Prostate gland (tissue), 2 donors: ENCODE data around the gene NCOA5. TPM values are rescaled to one million over a fixed set of nuclear protein-coding genes. Genes with fewer than 3 reads are reported as not detected.

ENCODE experiments used
- DNase-seq: peaks from one replicate; pipeline ENCODE4 v3.0.0-alpha.2; 2019; ENCODE audit warnings: low spot score
- H3K27ac ChIP-seq, 2 donors: fragments of 200-600 bp; sonication (generic); 2 replicates each; pipeline ENCODE4 v1.5.1; 2017 to 2019
- H3K27me3 ChIP-seq: fragments of 200-600 bp; sonication (generic); replicated peaks from 2 replicates; pipeline ENCODE4 v1.5.1; 2019; ENCODE audit not compliant: insufficient read depth
- H3K36me3 ChIP-seq, 2 donors: fragments of 200-600 bp; sonication (generic); 1 replicate in 1 of 2; 2 replicates in 1 of 2; pipeline versions ENCODE4 v1.5.1 to v1.8.1; 2017 to 2019
- H3K4me1 ChIP-seq: fragments of 200-600 bp; sonication (generic); replicated peaks from 2 replicates; pipeline ENCODE4 v1.5.1; 2019
- H3K4me3 ChIP-seq, 2 donors: fragments of 200-600 bp; sonication (generic); 2 replicates each; pipeline ENCODE4 v1.5.1; 2017 to 2019
- H3K9me3 ChIP-seq: fragments of 200-600 bp; sonication (generic); 2 replicates; pipeline ENCODE4 v1.5.1; 2017
- POLR2A ChIP-seq: fragments of 450-650 bp; IDR thresholded peaks from one replicate; pipeline ENCODE4 v1.6.1; 2016; ENCODE audit warnings: antibody characterized with exemption, mild to moderate bottlenecking
- POLR2AphosphoS5 ChIP-seq: sonication (generic); formaldehyde crosslinking; IDR thresholded peaks from one replicate; pipeline ENCODE4 v1.6.1; 2017; ENCODE audit warnings: antibody characterized with exemption
- WGBS: methylation state at CpG from one replicate; pipeline ENCODE4 v1.1.5; 2018; 5-methylcytosine and 5-hydroxymethylcytosine counted together
- intact Hi-C: fragments of 100-400 bp; cut with DNase I; formaldehyde crosslinking; loops from one replicate; pipeline ENCODE4 v1.14.2; 2022
- total RNA-seq, 2 donors: library from RNA; depleted of rRNA; stranded (reverse); fragments of >200 nt; gene quantifications; one replicate each; pipeline ENCODE4 v1.1.0, GENCODE V29; 2016
- TF ChIP-seq, protein P1 (sequence below), 4 experiments: fragments of 200-600 bp in 2 of 4; fragments of 450-650 bp in 2 of 4; sonication (generic) in 2 of 4; IDR thresholded peaks; 1 replicate in 3 of 4; 2 replicates in 1 of 4; pipeline ENCODE4 v1.5.1; 2016 to 2019; ENCODE audit warnings: antibody characterized with exemption in 4 of 4, mild to moderate bottlenecking in 2 of 4, moderate library complexity in 2 of 4

The NCOA5 gene
- total RNA-seq, 2 donors from 2014 or later: 41.0 to 50.6 TPM

DNA sequence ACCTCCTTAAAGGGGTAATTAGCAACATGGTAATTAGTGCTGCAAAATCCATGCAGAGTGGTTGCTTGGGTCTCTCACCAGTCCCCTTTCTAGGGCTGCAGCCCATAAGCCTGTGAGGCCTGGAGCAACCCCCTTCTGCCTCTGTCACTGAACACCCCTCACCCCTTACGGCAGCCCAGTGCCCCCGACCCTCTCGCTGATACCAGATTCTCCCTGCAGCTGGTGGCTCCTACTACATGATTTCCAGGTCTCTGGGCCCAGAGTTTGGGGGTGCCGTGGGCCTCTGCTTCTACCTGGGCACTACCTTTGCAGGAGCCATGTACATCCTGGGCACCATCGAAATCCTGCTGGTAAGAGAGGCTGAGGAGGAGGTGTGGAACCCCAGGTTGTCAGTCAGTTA lies 52.7 kb downstream of the NCOA5 start:
- TF ChIP-seq POLR2A (no peak), POLR2AphosphoS5 (no peak)
- TF ChIP-seq, protein P1, sequence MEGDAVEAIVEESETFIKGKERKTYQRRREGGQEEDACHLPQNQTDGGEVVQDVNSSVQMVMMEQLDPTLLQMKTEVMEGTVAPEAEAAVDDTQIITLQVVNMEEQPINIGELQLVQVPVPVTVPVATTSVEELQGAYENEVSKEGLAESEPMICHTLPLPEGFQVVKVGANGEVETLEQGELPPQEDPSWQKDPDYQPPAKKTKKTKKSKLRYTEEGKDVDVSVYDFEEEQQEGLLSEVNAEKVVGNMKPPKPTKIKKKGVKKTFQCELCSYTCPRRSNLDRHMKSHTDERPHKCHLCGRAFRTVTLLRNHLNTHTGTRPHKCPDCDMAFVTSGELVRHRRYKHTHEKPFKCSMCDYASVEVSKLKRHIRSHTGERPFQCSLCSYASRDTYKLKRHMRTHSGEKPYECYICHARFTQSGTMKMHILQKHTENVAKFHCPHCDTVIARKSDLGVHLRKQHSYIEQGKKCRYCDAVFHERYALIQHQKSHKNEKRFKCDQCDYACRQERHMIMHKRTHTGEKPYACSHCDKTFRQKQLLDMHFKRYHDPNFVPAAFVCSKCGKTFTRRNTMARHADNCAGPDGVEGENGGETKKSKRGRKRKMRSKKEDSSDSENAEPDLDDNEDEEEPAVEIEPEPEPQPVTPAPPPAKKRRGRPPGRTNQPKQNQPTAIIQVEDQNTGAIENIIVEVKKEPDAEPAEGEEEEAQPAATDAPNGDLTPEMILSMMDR (IDR thresholded peaks at IDR 0.05): no peak
- H3K9me3 ChIP-seq: no peaks in the 10 kb centered on the region
- 80% methylated on average over 5 of the region's 5 CpGs for WGBS
- H3K4me1 ChIP-seq: no peaks in the 10 kb centered on the region
- no peak overlapping the region for H3K27ac ChIP-seq
- H3K27me3 ChIP-seq: peaks cover 20% of the 10 kb centered on the region
- DNase-seq: no peak
- no peak overlapping the region for H3K4me3 ChIP-seq
- intact Hi-C loops: no loop called here
- H3K36me3 ChIP-seq: no peaks in the 10 kb centered on the region

DNA sequence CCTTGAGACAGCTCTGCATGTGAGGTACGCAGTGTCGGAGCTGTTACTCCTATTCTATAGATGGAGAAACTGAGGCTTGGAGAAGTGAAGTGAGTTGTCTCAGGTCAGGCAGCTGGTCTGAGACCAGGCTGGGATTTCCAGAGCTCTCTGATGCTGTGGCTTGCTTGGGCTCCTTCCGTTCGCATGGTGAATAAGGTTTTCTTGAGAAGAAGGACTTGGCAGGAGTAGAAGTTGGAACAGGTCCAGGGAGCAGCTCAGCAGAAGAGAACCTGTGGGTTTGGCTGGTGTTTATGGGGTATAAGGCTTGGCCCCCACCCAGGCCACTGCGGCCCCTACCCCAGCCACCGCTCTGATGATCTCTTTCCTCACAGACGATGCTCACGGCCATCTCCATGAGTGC lies 53.4 kb downstream of the NCOA5 start:
- no peaks in the 10 kb centered on the region for H3K4me1 ChIP-seq
- intact Hi-C loops: no loop called here
- DNase-seq: no peak
- H3K27ac ChIP-seq: no peak overlapping the region
- H3K27me3 ChIP-seq: peaks cover 27% of the 10 kb centered on the region
- H3K9me3 ChIP-seq: no peaks in the 10 kb centered on the region
- no peaks in the 10 kb centered on the region for H3K36me3 ChIP-seq
- H3K4me3 ChIP-seq: no peak overlapping the region
- WGBS: 82% methylated on average over 8 of the region's 8 CpGs
- TF ChIP-seq POLR2AphosphoS5 (no peak), POLR2A (no peak)
- TF ChIP-seq, protein P1 (IDR thresholded peaks at IDR 0.05): no peak

GRCh38 chr20:46035713-46036112 lies 54.0 kb downstream of the NCOA5 start:
- H3K27ac ChIP-seq: no peak overlapping the region
- no peaks in the 10 kb centered on the region for H3K4me1 ChIP-seq
- H3K27me3 ChIP-seq: peaks cover 29% of the 10 kb centered on the region
- intact Hi-C loops: no loop called here
- no peak overlapping the region for H3K4me3 ChIP-seq
- no peak for TF ChIP-seq POLR2A
- TF ChIP-seq POLR2AphosphoS5: no peak
- TF ChIP-seq, protein P1 (IDR thresholded peaks at IDR 0.05): no peak
- no peaks in the 10 kb centered on the region for H3K36me3 ChIP-seq
- H3K9me3 ChIP-seq: no peaks in the 10 kb centered on the region
- 72% methylated on average over 6 of the region's 6 CpGs for WGBS
- no peak for DNase-seq

GRCh38 chr20:46035253-46035652 lies 54.5 kb downstream of the NCOA5 start:
- H3K4me1 ChIP-seq: no peaks in the 10 kb centered on the region
- no peak overlapping the region for H3K4me3 ChIP-seq
- WGBS: 57% methylated on average over 5 of the region's 5 CpGs
- H3K36me3 ChIP-seq: no peaks in the 10 kb centered on the region
- intact Hi-C loops: no loop called here
- DNase-seq: no peak
- H3K9me3 ChIP-seq: no peaks in the 10 kb centered on the region
- H3K27ac ChIP-seq: no peak overlapping the region
- H3K27me3 ChIP-seq: peaks cover 33% of the 10 kb centered on the region
- no peak for TF ChIP-seq POLR2AphosphoS5

DNA sequence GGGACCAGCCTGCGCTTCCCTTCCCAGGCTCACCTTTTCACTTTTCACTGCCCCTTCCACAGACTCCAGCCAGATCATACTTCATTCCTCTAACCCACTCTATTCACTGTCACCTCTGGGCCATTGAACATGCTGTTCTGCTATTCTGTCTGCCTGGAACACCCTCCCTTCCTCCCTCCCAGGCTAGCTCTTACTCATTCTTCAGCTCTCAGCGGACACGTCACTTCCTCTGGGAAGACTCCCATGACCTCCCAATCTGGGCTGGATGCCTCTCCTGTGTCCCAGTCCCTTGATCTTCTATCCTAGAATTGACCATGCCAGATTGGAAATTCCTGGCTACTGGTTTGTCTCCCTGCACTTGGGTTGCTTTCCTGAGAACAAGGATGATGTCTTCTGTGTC lies 55.7 kb downstream of the NCOA5 start:
- no peak for TF ChIP-seq POLR2A
- TF ChIP-seq, protein P1 (IDR thresholded peaks at IDR 0.05): no peak
- TF ChIP-seq POLR2AphosphoS5: no peak
- Histone ChIP-seq H3K9me3 (no peaks in the 10 kb centered on the region), H3K4me1 (no peaks in the 10 kb centered on the region), H3K27me3 (peaks cover 42% of the 10 kb centered on the region), H3K36me3 (no peaks in the 10 kb centered on the region), H3K27ac (no peak overlapping the region), H3K4me3 (no peak overlapping the region)
- intact Hi-C loops: no loop called here
- 75% methylated on average over 3 of the region's 3 CpGs for WGBS
- no peak for DNase-seq
